GM12872 (cell line): ENCODE results near the gene TCN2.
A peak's percentile ranks its signal among the peaks of the same experiment; 100 is the strongest.

Experiments used
- CTCF ChIP-seq: IDR thresholded peaks from 3 replicates; pipeline ENCODE4 v1.5.1; 2011; ENCODE audit warnings: low read depth, mild to moderate bottlenecking, low read length, moderate library complexity; ENCODE audit not compliant: insufficient read depth

TCN2 gene

GRCh38 chr22:30614268-30614667 is 7.3 kb downstream of the TCN2 start:
- no peak for TF ChIP-seq CTCF

GRCh38 chr22:30614879-30615278 is 7.9 kb downstream of the TCN2 start:
- no peak for TF ChIP-seq CTCF

DNA sequence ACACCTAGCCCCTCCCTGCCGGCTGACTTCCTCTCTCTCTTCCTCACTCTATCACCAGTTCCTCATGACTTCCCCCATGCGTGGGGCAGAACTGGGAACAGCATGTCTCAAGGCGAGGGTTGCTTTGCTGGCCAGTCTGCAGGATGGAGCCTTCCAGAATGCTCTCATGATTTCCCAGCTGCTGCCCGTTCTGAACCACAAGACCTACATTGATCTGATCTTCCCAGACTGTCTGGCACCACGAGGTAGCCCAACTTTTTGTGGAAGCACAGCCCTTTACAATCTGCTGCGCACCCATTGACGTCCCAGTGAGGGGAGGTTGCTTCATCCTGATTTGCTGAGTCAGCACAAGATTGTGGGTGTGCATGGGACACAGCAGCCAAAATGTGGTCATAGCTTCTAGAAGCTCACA is 8.6 kb downstream of the TCN2 start:
- TF ChIP-seq CTCF: no peak

DNA sequence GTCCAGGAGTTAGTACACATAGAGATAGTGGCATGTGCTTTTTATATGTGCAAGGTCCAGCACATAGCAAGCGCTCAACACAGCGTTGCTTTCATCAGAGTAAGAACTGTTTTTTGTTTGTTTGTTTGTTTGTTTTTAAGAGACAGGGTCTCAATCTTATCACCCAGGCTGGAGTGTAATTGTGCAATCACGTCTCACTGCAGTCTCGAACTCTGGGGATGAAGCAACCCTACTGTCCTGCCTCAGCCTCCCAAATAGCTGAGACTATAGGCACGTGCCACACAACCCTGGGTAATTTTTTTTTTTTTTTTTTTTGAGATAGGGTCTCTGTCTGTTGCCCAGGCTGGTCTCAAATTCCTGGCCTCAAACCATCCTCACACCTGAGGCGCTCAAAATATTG is 10.8 kb downstream of the TCN2 start:
- TF ChIP-seq CTCF: no peak

DNA sequence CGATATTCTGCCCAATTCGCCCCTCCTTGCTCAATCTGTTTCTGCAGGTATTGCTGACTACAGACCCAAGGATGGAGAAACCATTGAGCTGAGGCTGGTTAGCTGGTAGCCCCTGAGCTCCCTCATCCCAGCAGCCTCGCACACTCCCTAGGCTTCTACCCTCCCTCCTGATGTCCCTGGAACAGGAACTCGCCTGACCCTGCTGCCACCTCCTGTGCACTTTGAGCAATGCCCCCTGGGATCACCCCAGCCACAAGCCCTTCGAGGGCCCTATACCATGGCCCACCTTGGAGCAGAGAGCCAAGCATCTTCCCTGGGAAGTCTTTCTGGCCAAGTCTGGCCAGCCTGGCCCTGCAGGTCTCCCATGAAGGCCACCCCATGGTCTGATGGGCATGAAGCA is 19.4 kb downstream of the TCN2 start:
- no peak for TF ChIP-seq CTCF

DNA sequence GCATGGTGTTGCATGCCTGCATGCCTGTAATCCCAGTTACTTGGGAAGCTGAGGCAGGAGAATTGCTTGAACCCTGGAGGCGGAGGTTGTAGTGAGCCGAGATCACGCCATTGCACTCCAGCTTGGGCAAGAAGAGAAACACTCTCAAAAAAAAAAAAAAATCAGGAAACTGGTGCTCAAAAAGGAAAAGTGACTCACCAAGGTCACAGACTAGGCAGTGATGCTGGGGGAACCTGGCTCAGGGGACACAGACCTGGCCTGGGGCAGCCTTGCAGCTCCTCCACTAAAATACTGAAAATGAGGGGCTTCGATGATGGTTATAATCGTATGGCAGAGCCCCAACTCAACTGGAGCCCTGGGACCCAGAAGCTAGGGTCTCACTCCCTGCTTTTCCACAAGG is 20.5 kb downstream of the TCN2 start:
- TF ChIP-seq CTCF: no peak

GRCh38 chr22:30628491-30628890 is 21.5 kb downstream of the TCN2 start:
- TF ChIP-seq CTCF: no peak

DNA sequence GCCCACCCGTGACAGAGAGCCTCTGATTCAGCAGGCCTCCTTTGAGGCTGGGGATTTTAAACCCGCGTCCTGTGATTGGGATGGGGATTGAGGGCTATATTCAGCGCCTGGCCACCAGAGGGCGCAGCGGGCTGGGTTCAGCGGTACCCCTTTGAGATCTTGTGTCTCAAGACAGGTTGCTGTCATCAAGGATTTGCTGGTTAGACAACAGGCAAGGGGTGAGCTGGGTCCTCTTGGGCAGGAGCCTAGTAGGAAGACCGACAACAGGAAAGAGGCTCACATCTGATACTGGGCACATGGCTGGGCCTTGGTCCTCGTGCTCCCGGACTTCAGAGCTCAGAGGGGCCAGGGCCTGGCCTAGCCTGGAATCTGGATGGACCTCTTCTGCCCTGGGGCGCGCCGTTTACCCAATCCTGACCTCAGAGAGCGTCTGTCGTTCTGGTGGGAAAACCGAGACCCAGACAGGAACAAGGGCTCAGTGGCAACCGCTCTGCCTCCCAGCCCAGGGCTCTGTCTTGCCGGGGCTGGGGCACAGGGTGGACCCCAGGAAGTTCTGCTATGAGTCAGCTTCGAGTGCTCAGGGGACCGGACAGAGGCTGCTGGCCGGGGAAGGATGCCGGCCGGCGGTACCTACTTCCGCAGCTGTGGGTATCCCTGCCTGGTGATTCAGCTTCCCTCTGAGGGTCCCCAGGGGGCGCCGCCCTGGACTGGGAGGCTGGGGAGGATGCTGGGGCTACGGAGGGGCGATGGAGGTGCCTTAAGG is 27.7 kb downstream of the TCN2 start:
- peak; percentile 94 for TF ChIP-seq CTCF
